HT1080 (cell line): ENCODE data around the gene STAB1. TPM values are rescaled to one million over a fixed set of nuclear protein-coding genes. Genes with fewer than 3 reads are reported as not detected.

Experiments used
- DNase-seq: peaks from one replicate; pipeline ENCODE4 v3.0.0-alpha.2; 2015; ENCODE audit warnings: low read depth
- total RNA-seq: library from RNA; depleted of rRNA; stranded (reverse); fragments of >200 nt; shearing (Covaris generic); gene quantifications from 2 replicates; pipeline ENCODE4 v1.2.3, GENCODE V29; 2014

STAB1 gene
- total RNA-seq, 1 experiment from 2014 or later = not detected

- DNase-seq = no peak
Observed at GRCh38 chr3:52484680-52485461, 10.3 kb upstream of the STAB1 start.

- no peak for DNase-seq
Observed at GRCh38 chr3:52487050-52487787, 7.9 kb upstream of the STAB1 start.

GRCh38 chr3:52487788-52488691, 7.1 kb upstream of the STAB1 start:
- DNase-seq = no peak

- no peak for DNase-seq
Observed at GRCh38 chr3:52488746-52489145, 6.4 kb upstream of the STAB1 start.

- no peak for DNase-seq
Observed at GRCh38 chr3:52489453-52489852, 5.7 kb upstream of the STAB1 start.

GRCh38 chr3:52490035-52490938, 4.9 kb upstream of the STAB1 start:
- DNase-seq = no peak

GRCh38 chr3:52490939-52491526, 4.1 kb upstream of the STAB1 start:
- DNase-seq = peak; percentile 87

- DNase-seq = no peak
Observed at GRCh38 chr3:52492059-52492458, 3.1 kb upstream of the STAB1 start.

GRCh38 chr3:52493232-52494017, 1.7 kb upstream of the STAB1 start:
- DNase-seq = no peak

- no peak for DNase-seq
Observed at GRCh38 chr3:52494445-52494844, 693 bp upstream of the STAB1 start.

- DNase-seq = peak; percentile 50
Observed at GRCh38 chr3:52495777-52496602, 852 bp downstream of the STAB1 start.

GRCh38 chr3:52498137-52499054, 3.3 kb downstream of the STAB1 start:
- peak; percentile 27 for DNase-seq

- DNase-seq = no peak
Observed at GRCh38 chr3:52501046-52501445, 5.9 kb downstream of the STAB1 start.

GRCh38 chr3:52502001-52502400, 6.9 kb downstream of the STAB1 start:
- no peak for DNase-seq

GRCh38 chr3:52502808-52503350, 7.7 kb downstream of the STAB1 start:
- DNase-seq = no peak

- no peak for DNase-seq
Observed at GRCh38 chr3:52503788-52504424, 8.8 kb downstream of the STAB1 start.

- DNase-seq = no peak
Observed at GRCh38 chr3:52504977-52505376, 9.8 kb downstream of the STAB1 start.
